GM12892 (cell line): Measurements from ENCODE around the gene CNDP1.

ENCODE experiments used
- DNase-seq: peaks from one replicate; pipeline ENCODE4 v3.0.0; 2011; ENCODE audit not compliant: insufficient read length
- FAIRE-seq: peaks from 2 replicates; lab custom pipeline; 2011; peaks lifted over from hg19 to GRCh38; lab: Jason Lieb, UNC
- POLR2A ChIP-seq: IDR thresholded peaks from 2 replicates; pipeline ENCODE4 v1.6.1; 2011; ENCODE audit warnings: low read depth, low read length, control low read depth
- POLR2AphosphoS5 ChIP-seq: IDR thresholded peaks from 2 replicates; pipeline ENCODE4 v1.6.1; 2011; ENCODE audit warnings: low read depth, low read length, control low read depth
- TAF1 ChIP-seq: IDR thresholded peaks from 2 replicates; pipeline ENCODE4 v1.6.1; 2011; ENCODE audit warnings: low read depth, mild to moderate bottlenecking, control low read depth, low read length, borderline replicate concordance

The CNDP1 gene

GRCh38 chr18:74624466-74624865 is 90.2 kb downstream of the CNDP1 start:
- TF ChIP-seq POLR2A (no peak), TAF1 (no peak), POLR2AphosphoS5 (no peak)
- FAIRE-seq (no peak), DNase-seq (no peak)

GRCh38 chr18:74625157-74625556 is 90.9 kb downstream of the CNDP1 start:
- DNase-seq (no peak), FAIRE-seq (no peak)
- TF ChIP-seq POLR2A (no peak), TAF1 (no peak), POLR2AphosphoS5 (no peak)

GRCh38 chr18:74626049-74626874 is 92.0 kb downstream of the CNDP1 start:
- FAIRE-seq, result no peak
- TF ChIP-seq POLR2A, result no peak
- TF ChIP-seq TAF1, result no peak
- no peak for DNase-seq

GRCh38 chr18:74630804-74631203 is 96.5 kb downstream of the CNDP1 start:
- DNase-seq, result no peak
- FAIRE-seq, result no peak
- TF ChIP-seq TAF1, result no peak
- TF ChIP-seq POLR2A, result no peak
- TF ChIP-seq POLR2AphosphoS5, result no peak

GRCh38 chr18:74631212-74631611 is 96.9 kb downstream of the CNDP1 start:
- DNase-seq (no peak), FAIRE-seq (no peak)
- TF ChIP-seq POLR2AphosphoS5 (no peak), TAF1 (no peak), POLR2A (no peak)

- DNase-seq, result no peak
- TF ChIP-seq POLR2AphosphoS5 (no peak), POLR2A (no peak), TAF1 (no peak)
- no peak for FAIRE-seq
Measured at GRCh38 chr18:74631623-74632350, 97.5 kb downstream of the CNDP1 start.

- FAIRE-seq (no peak), DNase-seq (no peak)
- TF ChIP-seq POLR2A, result no peak
Measured at GRCh38 chr18:74632351-74632679, 98.0 kb downstream of the CNDP1 start.

GRCh38 chr18:74632856-74633255 is 98.6 kb downstream of the CNDP1 start:
- TF ChIP-seq POLR2A, result no peak
- no peak for TF ChIP-seq TAF1
- no peak for TF ChIP-seq POLR2AphosphoS5
- FAIRE-seq (no peak), DNase-seq (no peak)

- no peak for FAIRE-seq
- no peak for DNase-seq
Measured at GRCh38 chr18:74633652-74634352, 99.5 kb downstream of the CNDP1 start.

GRCh38 chr18:74635224-74635975 is 101.1 kb downstream of the CNDP1 start:
- no peak for DNase-seq
- FAIRE-seq, result no peak
- TF ChIP-seq POLR2A (no peak), POLR2AphosphoS5 (peak; percentile 32; the same call in 1 of the 2 replicates), TAF1 (no peak)

More at GRCh38 chr18:74633652-74634352, 99.5 kb downstream of the CNDP1 start:
- no peak for TF ChIP-seq POLR2A
- no peak for TF ChIP-seq POLR2AphosphoS5
- no peak for TF ChIP-seq TAF1
